Skin of body (tissue), 2 donors: Measurements from ENCODE around the gene SDR42E2. TPM values are rescaled to one million over a fixed set of nuclear protein-coding genes. Genes with fewer than 3 reads are reported as not detected.
A peak's percentile ranks its signal among the peaks of the same experiment; 100 is the strongest.
"Not testable (repeated sequence)": the region's sequence is repeated elsewhere in the genome, so short reads cannot be mapped to it uniquely, and the experiment has no call there.

Experiments used
- DNase-seq: peaks from one replicate; lab custom pipeline; 2025; lab: John Stamatoyannopoulos, UW
- total RNA-seq: library from RNA; depleted of rRNA; stranded (reverse); fragments of >200 nt; gene quantifications from one replicate; pipeline ENCODE4 v1.2.3, GENCODE V29; 2014

SDR42E2 gene
- total RNA-seq, 1 donor from 2014 or later, result not detected

GRCh38 chr16:22190776-22191531 is 28.6 kb downstream of the SDR42E2 start:
- peak; percentile 100 for DNase-seq

- peak; percentile 80 for DNase-seq
These were observed 29.4 kb downstream of the SDR42E2 start for GRCh38 chr16:22191532-22192260.

- peak; percentile 93 for DNase-seq
These were observed 30.2 kb downstream of the SDR42E2 start for GRCh38 chr16:22192261-22193062.

GRCh38 chr16:22193063-22193411 is 30.7 kb downstream of the SDR42E2 start:
- DNase-seq, result no peak

GRCh38 chr16:22194707-22195444 is 32.6 kb downstream of the SDR42E2 start:
- DNase-seq, result no peak

GRCh38 chr16:22195445-22195694 is 33.1 kb downstream of the SDR42E2 start:
- DNase-seq, result no peak

GRCh38 chr16:22195695-22196558 is 33.6 kb downstream of the SDR42E2 start:
- DNase-seq, result peak; percentile 91

- DNase-seq, result not testable (repeated sequence)
These were observed 34.4 kb downstream of the SDR42E2 start for GRCh38 chr16:22196559-22197168.

GRCh38 chr16:22198547-22199293 is 36.4 kb downstream of the SDR42E2 start:
- DNase-seq, result no peak

- no peak for DNase-seq
These were observed 39.9 kb downstream of the SDR42E2 start for GRCh38 chr16:22202261-22202637.

GRCh38 chr16:22203091-22203490 is 40.8 kb downstream of the SDR42E2 start:
- no peak for DNase-seq

GRCh38 chr16:22204091-22204655 is 41.9 kb downstream of the SDR42E2 start:
- DNase-seq, result no peak

GRCh38 chr16:22205577-22206012 is 43.3 kb downstream of the SDR42E2 start:
- no peak for DNase-seq

GRCh38 chr16:22206013-22206841 is 43.9 kb downstream of the SDR42E2 start, which contains the start of gene EEF2K:
Gene EEF2K, plus strand, starts transcription at chr16:22206278. Its CDS starts 19,452 bp downstream, at chr16:22225730.
- DNase-seq, result peak; percentile 88

- peak; percentile 54 for DNase-seq
These were observed 44.8 kb downstream of the SDR42E2 start for GRCh38 chr16:22206842-22207714.

- no peak for DNase-seq
These were observed 45.5 kb downstream of the SDR42E2 start for GRCh38 chr16:22207715-22208360.

- DNase-seq, result no peak
These were observed 48.0 kb downstream of the SDR42E2 start for GRCh38 chr16:22210285-22210684.
